Activated gamma-delta T cell treated with anti-CD3 and anti-CD28 coated beads, Interleukin-2, amount 50 U/mL, for 16 hours (primary cell): ENCODE measurements around the gene SGK1.

ENCODE experiments used
- DNase-seq: peaks from one replicate; pipeline ENCODE4 v3.0.0-alpha.2; 2020; ENCODE audit warnings: low read depth

Gene SGK1

GRCh38 chr6:134317471-134318131 lies at the start of gene SGK1:
TSS of gene SGK1 (minus strand) at chr6:134318112. CDS start at chr6:134317460, 652 bp downstream.
- peak; percentile 5 for DNase-seq

GRCh38 chr6:134363323-134364039 lies 45.6 kb upstream of the SGK1 start:
- DNase-seq = no peak

- DNase-seq = no peak
Measured at GRCh38 chr6:134361011-134361410, 43.1 kb upstream of the SGK1 start.

DNA sequence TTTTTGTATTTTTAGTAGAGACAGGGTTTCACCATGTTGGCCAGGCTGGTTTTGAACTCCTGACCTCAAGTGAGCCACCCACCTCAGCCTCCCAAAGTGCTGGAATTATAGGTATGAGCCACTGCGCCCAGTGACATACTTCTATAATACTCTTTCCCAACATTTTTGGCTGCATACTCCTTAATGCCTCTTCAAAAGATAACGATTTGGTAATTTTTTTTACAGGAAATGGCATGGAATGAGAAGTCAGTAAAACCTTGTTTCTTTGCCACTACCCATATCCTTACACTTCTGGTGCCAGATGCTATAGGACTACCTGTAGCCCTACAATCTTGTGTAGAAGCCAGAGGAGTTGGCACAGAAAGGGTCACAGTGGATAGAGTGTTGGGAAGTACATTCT lies 41.4 kb upstream of the SGK1 start:
- DNase-seq = no peak

GRCh38 chr6:134358320-134358719 lies 40.4 kb upstream of the SGK1 start:
- DNase-seq = no peak

DNA sequence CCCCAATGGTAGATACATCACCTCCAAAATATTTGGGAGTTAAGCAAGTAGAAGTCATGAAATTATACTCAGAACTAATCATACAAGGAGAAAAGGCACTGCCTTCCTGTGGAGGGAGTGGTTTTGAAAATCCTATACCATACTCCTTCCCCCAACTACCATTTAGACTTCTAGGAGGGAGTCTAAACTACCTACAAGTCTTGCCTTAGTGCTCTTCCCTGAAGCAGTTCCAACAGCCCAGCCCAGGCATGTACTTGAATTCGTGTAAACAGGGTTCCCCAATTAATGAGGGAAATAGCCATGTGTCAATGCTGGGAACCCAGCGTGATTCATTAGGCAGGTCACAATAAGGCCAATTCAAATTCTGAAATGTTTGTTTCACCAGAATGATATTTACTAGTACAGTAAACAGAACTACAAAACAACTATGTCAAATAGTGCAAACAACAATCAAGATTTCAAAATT lies 39.1 kb upstream of the SGK1 start:
- no peak for DNase-seq

DNA sequence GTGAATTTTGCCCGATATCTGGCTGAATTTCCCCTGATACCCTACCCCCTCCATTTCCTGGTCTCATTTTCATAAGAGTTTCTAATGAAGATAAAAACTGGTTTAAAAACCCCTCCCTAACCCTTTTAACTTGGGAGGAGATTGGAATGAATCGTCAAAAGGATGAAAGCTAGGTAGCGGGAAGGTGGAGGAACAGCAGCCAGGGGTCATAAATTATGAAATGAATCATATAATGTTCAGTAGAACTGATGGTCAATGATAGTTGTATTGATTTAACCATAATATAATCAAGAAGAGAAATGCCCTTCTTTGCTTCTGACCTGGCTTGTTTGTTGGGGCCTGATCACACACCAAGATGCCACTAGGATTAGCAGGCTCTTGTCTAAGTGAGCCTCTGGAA lies 38.5 kb upstream of the SGK1 start:
- DNase-seq = no peak

- no peak for DNase-seq
Measured at GRCh38 chr6:134352786-134353480, 35.0 kb upstream of the SGK1 start.

GRCh38 chr6:134351615-134352474 lies 33.9 kb upstream of the SGK1 start:
- DNase-seq = no peak

DNA sequence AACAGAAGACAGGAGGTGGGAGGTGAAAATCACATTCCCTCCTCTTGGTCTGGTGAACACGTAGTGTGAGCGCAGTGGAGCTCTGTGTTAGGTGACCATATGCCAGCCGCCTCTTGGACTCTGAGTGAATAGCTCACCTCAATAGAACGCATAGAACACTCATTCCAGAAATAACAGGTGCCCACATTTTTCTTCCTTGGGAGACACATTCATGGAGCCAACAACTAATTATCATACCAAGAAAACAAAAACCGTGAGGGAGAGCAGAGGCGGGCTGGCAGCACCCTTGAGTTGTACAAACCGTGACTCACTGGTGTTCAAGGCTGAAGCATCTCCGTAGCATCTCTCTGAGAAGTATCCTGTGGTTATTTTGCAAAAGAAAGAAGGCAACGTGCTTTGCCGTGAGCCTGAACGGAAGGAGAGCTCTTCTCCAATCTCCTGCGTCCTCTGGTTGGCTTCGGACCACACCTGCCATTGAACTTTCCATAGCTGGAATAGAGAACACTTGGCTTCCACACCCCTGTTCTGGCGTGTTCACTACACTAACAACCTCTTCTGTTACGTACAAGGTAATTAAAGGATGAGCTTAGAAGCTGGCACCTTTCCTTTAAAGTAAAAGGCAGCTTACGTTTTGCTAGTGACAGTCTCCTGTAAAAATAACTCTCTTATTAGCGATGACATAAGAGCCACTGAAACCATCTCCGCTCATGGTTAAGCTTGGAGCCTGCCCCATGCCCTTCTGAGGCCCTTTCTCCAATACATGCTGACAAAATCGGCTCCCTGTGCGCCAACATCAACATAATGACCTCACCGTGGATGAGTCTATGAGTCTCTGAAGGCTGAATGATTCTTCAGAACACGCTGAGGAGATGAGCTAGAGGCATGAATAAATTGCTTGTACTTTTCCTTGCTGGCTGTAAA lies 30.2 kb upstream of the SGK1 start:
- DNase-seq = no peak

DNA sequence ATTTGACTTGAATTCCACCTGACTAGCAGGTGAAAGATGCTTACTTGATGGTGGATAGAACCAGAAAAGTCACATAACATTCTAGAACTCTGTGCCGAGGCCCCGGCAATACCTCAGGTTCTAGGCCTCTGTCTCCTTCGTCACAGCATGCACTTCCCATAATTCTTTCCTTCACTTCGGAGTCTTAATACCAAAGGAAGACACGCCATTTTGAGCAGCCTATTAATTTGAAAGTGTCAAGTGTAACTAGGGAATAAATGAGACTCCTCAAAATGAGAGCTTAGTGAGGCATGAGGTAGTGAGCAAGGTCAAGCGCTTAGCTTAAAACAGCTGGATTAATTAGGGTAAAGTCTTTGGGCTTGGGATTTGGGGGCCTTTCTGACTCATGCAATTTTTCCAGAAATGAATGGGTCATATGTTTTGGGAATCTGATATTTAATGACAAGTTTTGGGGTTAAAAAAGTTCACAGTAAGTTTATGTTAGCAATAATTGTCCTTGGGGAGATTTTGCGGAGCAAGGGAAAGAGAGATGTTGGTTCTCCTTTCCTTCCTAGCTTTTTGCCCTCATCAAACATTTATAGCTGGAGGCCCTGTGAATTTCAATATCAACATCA lies 29.1 kb upstream of the SGK1 start:
- DNase-seq = no peak

DNA sequence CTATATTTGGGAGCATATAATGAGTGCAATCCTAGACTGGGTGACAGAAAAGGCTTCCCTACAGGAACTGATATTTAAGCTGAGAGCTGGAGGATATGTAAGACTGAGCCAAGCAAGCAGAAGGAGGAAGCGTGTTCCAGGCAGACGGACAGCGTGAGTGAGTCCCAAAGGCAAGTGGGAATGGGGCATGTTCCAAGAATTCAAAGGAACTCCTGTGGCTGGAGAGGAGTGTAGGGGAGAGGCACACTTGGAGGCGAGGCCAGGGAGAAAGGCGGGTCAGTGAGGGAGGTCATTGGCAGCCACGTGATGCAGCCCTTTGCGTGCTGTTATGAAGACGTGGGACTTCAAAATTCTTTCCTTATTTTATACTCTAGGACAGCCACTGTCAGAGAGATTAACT lies 27.9 kb upstream of the SGK1 start:
- no peak for DNase-seq

- no peak for DNase-seq
Measured at GRCh38 chr6:134343066-134343465, 25.2 kb upstream of the SGK1 start.

- no peak for DNase-seq
Measured at GRCh38 chr6:134341999-134342567, 24.2 kb upstream of the SGK1 start.

DNA sequence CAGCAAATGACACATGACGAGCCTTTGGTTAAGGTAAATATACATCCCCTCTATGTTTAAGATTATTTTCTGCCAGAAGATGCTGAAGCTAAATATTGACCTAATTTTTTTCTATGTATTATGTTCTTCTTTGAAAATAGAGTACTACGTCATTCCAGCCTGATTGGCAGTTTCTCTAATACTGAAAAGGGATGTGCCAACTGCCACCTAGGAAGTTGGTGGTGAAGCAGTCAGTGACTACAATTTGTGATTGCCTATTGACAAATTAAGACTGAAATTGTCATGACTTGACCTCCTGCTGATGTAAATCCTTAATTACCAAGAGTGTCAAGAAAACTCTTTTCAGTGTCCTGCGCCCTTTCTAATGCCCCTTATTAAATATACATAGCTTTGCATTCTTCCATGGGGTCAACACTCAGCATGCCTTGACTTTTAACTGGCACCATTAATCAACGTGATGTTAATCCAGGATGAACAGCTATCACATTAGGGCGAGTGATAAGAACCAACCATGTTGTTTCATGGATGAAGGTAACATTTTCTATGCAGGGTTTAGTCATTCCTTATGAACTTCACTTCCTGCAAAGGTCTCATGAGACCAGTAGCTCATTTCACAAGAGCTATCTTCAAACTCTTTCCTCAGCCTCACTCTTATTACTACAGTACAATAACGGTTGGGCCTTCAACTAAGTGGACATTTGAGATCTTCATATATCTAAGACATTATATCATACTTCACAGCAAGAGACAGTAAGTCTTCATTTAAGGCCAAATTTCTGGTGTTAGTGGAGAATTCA lies 22.5 kb upstream of the SGK1 start:
- DNase-seq = no peak

GRCh38 chr6:134339216-134339615 lies 21.3 kb upstream of the SGK1 start:
- DNase-seq = no peak

DNA sequence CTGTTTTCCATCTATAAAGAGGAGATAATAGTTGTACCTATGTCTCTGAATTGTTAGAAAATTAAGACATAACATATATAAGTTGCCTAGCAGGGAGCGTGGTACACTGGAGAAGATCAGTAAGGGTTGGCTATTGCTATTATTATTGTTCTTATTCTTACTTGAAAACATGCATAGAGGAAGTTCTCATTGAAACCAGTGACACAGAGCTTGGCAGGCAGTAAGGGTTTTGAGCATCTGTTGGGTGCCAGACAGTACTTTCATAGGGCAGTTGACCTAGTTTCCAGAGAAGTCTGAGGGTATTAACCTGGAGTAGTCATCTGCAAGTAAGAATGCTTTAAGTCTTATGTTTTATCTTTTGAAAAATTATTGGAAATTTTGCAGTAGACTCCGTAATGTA lies 13.3 kb upstream of the SGK1 start:
- no peak for DNase-seq

DNA sequence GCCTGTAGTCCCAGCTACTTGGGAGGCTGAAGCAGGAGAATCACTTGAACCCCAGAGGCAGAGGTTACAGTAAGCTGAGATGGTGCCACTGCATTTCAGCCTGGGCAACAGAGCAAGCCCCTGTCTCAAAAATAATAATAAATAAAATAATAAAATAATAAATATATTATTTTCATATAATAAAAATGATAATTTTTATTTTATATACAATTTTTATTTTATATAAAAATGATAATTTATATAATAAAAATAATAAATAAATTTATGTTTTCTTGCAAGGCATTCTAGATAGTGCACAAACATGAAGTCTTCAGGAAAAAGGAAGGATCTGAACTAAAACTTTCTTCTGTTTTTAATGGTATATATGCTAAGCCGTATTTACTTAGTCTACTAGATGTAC lies 12.6 kb upstream of the SGK1 start:
- no peak for DNase-seq

DNA sequence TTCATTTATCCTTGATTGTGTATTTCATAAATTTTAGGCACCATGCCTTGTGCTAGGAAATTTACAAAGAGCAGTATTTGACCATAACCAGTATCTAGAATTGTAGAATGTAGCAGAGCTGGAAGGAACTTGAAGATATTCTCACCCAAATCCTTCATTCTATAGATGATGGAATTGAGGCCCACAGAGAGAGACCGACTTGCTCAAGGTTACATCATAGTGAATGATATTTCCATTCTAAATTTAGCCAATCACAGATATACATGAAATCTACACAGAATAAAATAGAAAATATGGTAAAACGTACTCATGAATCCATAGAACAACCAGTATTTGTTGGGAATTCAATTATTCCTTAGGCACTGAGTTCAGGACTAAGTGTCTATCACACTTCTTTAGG lies 10.9 kb upstream of the SGK1 start:
- no peak for DNase-seq
